GM19397 (cell line): Measurements from ENCODE around the gene SPEG.

ENCODE experiments used
- ATAC-seq: cut with Tn5 transposase; IDR thresholded peaks from one replicate; pipeline ENCODE4 v1.9.1; 2021; ENCODE audit warnings: mild to moderate bottlenecking, moderate library complexity; ENCODE audit not compliant: unreplicated experiment

The SPEG gene

GRCh38 chr2:219542931-219543595, 108.4 kb downstream of the SPEG start:
- ATAC-seq, result peak; percentile 38

- ATAC-seq, result peak; percentile 75
Observed at GRCh38 chr2:219543596-219544358, 109.1 kb downstream of the SPEG start, which contains the start of the genes CHPF and TMEM198. Gene CHPF (minus strand): TSS chr2:219543809. CDS start chr2:219543538, 271 bp downstream. Gene TMEM198 (plus strand): TSS chr2:219544028. CDS start chr2:219544728, 700 bp downstream.

- ATAC-seq, result no peak
Observed at GRCh38 chr2:219544567-219544966, 109.9 kb downstream of the SPEG start.

GRCh38 chr2:219545295-219545942, 110.8 kb downstream of the SPEG start:
- no peak for ATAC-seq

- ATAC-seq, result no peak
Observed at GRCh38 chr2:219545943-219546352, 111.3 kb downstream of the SPEG start.

GRCh38 chr2:219547621-219548020, 113.0 kb downstream of the SPEG start:
- ATAC-seq, result no peak
